ENCODE measurements around the gene AOC3. TPM values are rescaled to one million over a fixed set of nuclear protein-coding genes. Genes with fewer than 3 reads are reported as not detected.

Gene AOC3
- polyA plus RNA-seq, 2 of the 4 experiments (the other 2 are of a cell fraction) = 0.79 to 1.4 TPM

DNA sequence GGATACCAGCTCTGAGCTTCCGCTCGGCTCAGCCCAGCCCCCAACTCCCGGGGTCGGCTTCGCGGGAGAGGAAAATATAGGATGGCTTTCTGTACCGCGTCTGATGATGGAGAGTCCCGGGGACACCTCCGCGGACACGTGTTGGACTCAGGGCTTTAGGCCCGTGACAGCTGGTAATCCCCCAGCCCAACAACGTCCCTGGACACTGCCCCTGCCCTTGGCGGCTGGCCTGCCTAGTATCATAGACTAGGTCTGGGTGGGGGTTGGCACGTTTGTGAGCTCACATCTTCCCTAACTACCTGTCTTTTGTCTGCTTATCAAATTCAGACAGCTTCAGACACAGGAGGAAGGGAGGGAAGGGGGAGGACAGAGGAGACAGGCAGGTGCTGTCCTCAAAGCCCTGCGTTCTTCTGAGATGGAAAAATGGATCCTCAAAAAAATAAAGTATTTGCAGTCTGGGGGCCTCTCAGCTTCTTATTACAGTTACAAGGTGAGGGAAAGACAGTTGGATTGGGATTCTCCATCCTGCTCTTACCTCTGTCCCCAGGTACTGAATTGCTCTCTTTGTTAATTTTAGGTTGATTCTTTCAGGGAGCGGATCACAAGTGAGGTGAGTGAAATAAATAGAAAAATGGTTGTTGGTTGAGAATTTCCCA is 17.1 kb upstream of the AOC3 start:
- FAIRE-seq = no peak
- DNase-seq (ENCODE audit: low read depth in 1 of 2, low spot score in 1 of 2) = no peak
- ChIA-PET CTCF (interaction anchor here (1.0 to 6.4 kb wide), 13 partner anchors 10 to 164 kb away, joined by 3 to 81 read pairs (median 8); partner anchors contain the start of genes AOC2, BECN1 and RPL27), POLR2A (interaction anchor here (0.6 to 2.3 kb wide), 5 partner anchors 9 to 164 kb away, joined by 3 to 30 read pairs (median 5); partner anchors contain the start of genes BECN1, COA3, RPL27 and VPS25)
- TF ChIP-seq HEYL (CRISPR knock-in tag; IDR thresholded peaks at IDR 0.05) = no peak
- peak overlapping the region; percentile 94 for H3K4me3 ChIP-seq
- peak overlapping the region; percentile 95 to 96 for H3K27ac ChIP-seq
- no peaks in the 10 kb centered on the region for H3K9me3 ChIP-seq
- peak; percentile 2 to 42; a peak in 2 of 6 replicates for ATAC-seq
- H3K4me2 ChIP-seq = peak overlapping the region; percentile 87
- H3K4me1 ChIP-seq = peaks cover 22% of the 10 kb centered on the region
- WGBS (ENCODE audit: missing lambda C conversion rate) = 6% methylated on average over 17 of the region's 18 CpGs

DNA sequence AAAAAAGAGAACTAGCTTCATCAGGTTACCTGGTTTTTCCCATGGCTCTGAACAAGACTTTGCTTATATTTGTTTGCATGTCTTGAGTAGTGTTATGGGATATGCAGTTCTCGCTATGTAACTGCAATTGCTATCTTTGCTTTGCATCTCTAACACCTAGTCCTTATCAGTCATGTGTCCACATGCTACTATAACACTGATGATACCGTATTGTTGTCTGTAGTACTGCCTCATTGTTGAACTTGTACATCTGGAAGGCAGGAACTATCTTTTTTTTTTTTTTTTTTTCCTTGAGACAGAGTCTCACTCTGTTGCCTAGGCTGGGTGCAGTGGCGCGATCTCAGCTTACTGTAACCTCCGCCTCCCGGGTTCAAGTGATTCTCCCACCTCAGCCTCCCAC is 15.3 kb upstream of the AOC3 start:
- Histone ChIP-seq H3K9me3 (no peaks in the 10 kb centered on the region), H3K27ac (no peak overlapping the region), H3K4me3 (no peak overlapping the region), H3K4me2 (no peak overlapping the region), H3K4me1 (peaks cover 22% of the 10 kb centered on the region)
- TF ChIP-seq EHF (CRISPR knock-in tag; IDR thresholded peaks at IDR 0.05) (no peak), CHD2 (IDR thresholded peaks at IDR 0.05; ENCODE audit: low read length, partially characterized antibody) (no peak), NPAS2 (CRISPR knock-in tag; IDR thresholded peaks at IDR 0.05; ENCODE audit: borderline replicate concordance) (no peak), HOXB13 (CRISPR knock-in tag; IDR thresholded peaks at IDR 0.05; ENCODE audit: low read depth) (no peak), EHMT2 (IDR thresholded peaks at IDR 0.05; ENCODE audit: low read depth) (no peak), JUN (IDR thresholded peaks at IDR 0.05) (no peak)
- TF ChIP-seq, protein P1, sequence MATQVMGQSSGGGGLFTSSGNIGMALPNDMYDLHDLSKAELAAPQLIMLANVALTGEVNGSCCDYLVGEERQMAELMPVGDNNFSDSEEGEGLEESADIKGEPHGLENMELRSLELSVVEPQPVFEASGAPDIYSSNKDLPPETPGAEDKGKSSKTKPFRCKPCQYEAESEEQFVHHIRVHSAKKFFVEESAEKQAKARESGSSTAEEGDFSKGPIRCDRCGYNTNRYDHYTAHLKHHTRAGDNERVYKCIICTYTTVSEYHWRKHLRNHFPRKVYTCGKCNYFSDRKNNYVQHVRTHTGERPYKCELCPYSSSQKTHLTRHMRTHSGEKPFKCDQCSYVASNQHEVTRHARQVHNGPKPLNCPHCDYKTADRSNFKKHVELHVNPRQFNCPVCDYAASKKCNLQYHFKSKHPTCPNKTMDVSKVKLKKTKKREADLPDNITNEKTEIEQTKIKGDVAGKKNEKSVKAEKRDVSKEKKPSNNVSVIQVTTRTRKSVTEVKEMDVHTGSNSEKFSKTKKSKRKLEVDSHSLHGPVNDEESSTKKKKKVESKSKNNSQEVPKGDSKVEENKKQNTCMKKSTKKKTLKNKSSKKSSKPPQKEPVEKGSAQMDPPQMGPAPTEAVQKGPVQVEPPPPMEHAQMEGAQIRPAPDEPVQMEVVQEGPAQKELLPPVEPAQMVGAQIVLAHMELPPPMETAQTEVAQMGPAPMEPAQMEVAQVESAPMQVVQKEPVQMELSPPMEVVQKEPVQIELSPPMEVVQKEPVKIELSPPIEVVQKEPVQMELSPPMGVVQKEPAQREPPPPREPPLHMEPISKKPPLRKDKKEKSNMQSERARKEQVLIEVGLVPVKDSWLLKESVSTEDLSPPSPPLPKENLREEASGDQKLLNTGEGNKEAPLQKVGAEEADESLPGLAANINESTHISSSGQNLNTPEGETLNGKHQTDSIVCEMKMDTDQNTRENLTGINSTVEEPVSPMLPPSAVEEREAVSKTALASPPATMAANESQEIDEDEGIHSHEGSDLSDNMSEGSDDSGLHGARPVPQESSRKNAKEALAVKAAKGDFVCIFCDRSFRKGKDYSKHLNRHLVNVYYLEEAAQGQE (IDR thresholded peaks at IDR 0.05) = no peak
- TF ChIP-seq, protein P2, sequence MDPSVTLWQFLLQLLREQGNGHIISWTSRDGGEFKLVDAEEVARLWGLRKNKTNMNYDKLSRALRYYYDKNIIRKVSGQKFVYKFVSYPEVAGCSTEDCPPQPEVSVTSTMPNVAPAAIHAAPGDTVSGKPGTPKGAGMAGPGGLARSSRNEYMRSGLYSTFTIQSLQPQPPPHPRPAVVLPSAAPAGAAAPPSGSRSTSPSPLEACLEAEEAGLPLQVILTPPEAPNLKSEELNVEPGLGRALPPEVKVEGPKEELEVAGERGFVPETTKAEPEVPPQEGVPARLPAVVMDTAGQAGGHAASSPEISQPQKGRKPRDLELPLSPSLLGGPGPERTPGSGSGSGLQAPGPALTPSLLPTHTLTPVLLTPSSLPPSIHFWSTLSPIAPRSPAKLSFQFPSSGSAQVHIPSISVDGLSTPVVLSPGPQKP (IDR thresholded peaks at IDR 0.05; ENCODE audit: low read depth, low read length) = no peak
- ATAC-seq (no peak), FAIRE-seq (no peak), DNase-seq (ENCODE audit: low read depth in 1 of 2, low spot score in 1 of 2) (no peak)
- ChIA-PET POLR2A (interaction anchor here (1.2 kb wide), 1 partner anchor 12 kb away, joined by 4 read pairs; the partner anchor contains the start of gene BECN1), CTCF (interaction anchor here (0.7 to 6.4 kb wide), 8 partner anchors 8 to 270 kb away, joined by 3 to 81 read pairs (median 14); partner anchors contain the start of genes AOC2, BECN1 and RPL27)
- 94% methylated on average over 6 of the region's 6 CpGs for WGBS (ENCODE audit: missing lambda C conversion rate)

DNA sequence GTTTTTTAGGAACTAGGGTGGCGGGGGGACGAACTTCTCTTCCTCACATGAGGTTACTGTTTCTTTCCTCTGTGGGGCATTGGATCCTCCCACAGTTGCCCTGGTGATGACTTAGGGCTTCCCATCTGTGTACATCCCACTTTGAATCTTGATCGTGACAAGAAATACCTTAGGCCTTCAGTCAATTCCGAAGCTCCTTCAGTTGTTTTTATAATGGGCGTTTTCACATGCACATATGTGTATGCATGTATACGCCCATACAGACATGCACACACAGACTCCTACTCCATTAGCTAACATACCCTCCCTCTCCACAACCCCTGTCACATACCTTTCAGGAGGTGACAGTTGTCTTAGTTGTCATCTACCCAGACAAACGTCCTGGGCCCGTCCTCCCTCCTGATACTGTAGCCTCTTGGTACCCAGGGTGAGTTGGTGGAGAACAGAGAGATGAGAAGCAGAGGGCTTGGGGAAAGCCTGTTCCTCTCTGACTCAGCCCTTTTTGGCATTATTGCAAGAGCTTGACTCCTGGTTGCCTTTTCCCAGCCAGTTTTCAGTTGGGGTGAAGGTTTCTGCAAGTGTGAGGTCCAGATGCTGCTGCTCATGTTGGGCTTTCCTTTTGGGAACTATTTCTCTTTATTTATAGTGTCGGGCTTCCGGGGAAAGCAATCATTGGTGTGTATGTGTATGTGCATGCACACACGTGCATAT is 8.9 kb upstream of the AOC3 start:
- no peak overlapping the region for H3K4me3 ChIP-seq
- no peak overlapping the region for H3K4me2 ChIP-seq
- DNase-seq (ENCODE audit: low read depth in 1 of 2, low spot score in 1 of 2) (no peak), FAIRE-seq (peak; percentile 74), ATAC-seq (0 out of 6 replicates have a peak, but pooled peaks of 1 of the 2 experiments have one; percentile 6)
- no peaks in the 10 kb centered on the region for H3K9me3 ChIP-seq
- WGBS (ENCODE audit: missing lambda C conversion rate) = 80% methylated on average over 11 of the region's 11 CpGs
- no peaks in the 10 kb centered on the region for H3K4me1 ChIP-seq
- CTCF ChIA-PET = interaction anchor here (0.9 to 20.4 kb wide), 29 partner anchors 8 to 352 kb away, joined by 3 to 372 read pairs (median 14); partner anchors contain the start of genes AARSD1, BECN1, PSME3 and RPL27
- no peak for TF ChIP-seq GATA3 (IDR thresholded peaks at IDR 0.05; ENCODE audit: borderline replicate concordance)
- no peak for TF ChIP-seq HOXB5 (CRISPR knock-in tag; IDR thresholded peaks at IDR 0.05)
- no peak for TF ChIP-seq EHMT2 (IDR thresholded peaks at IDR 0.05; ENCODE audit: low read depth)
- POLR2A ChIA-PET = interaction anchor here (1.7 to 1.8 kb wide), 2 partner anchors 18 to 156 kb away, joined by 5 to 6 read pairs; partner anchors contain the start of genes BECN1 and RPL27
- no peak overlapping the region for H3K27ac ChIP-seq
